CD14-positive monocyte (primary cell): ENCODE results near the gene MED9. TPM values are rescaled to one million over a fixed set of nuclear protein-coding genes. Genes with fewer than 3 reads are reported as not detected.

Source experiments
- DNase-seq, 3 donors: peaks; one replicate each; pipeline ENCODE4 v3.0.0-alpha.2; 2011 to 2022
- H2AFZ ChIP-seq: 2 replicates; pipeline ENCODE4 v1.6.0; 2012; ENCODE audit warnings: mild to moderate bottlenecking, low read depth, low read length, inconsistent platforms; ENCODE audit not compliant: insufficient read depth, poor library complexity, severe bottlenecking
- H3K27ac ChIP-seq, 2 donors: 1 replicate in 1 of 2; 2 replicates in 1 of 2; pipeline ENCODE4 v1.5.1; 2012 to 2013; ENCODE audit warnings: low read length in 2 of 2, control low read depth in 1 of 2, inconsistent platforms in 1 of 2, low read depth in 1 of 2, mild to moderate bottlenecking in 1 of 2
- H3K27me3 ChIP-seq, 2 donors: one replicate each; pipeline versions ENCODE4 v1.6.0 to v1.6.1; 2011 to 2013; ENCODE audit warnings: low read length in 2 of 2; ENCODE audit not compliant: control insufficient read depth in 2 of 2, insufficient read depth in 2 of 2
- H3K36me3 ChIP-seq, 2 donors: replicated peaks in 1 of 2; 1 replicate in 1 of 2; 2 replicates in 1 of 2; pipeline versions ENCODE4 v1.5.1 to v1.6.1; 2012 to 2013; ENCODE audit warnings: low read length in 2 of 2, control low read depth in 1 of 2, inconsistent platforms in 1 of 2, mild to moderate bottlenecking in 1 of 2; ENCODE audit not compliant: insufficient read depth in 2 of 2, control insufficient read depth in 1 of 2
- H3K4me1 ChIP-seq, 2 donors: 1 replicate in 1 of 2; 2 replicates in 1 of 2; pipeline versions ENCODE4 v1.5.1 to v1.6.1; 2012 to 2013; ENCODE audit warnings: low read length in 2 of 2, control low read depth in 1 of 2, inconsistent platforms in 1 of 2, mild to moderate bottlenecking in 1 of 2, moderate library complexity in 1 of 2; ENCODE audit not compliant: insufficient read depth in 2 of 2, control insufficient read depth in 1 of 2
- H3K4me2 ChIP-seq: replicated peaks from 2 replicates; pipeline ENCODE3; 2012; ENCODE audit warnings: low read length, moderate library complexity, mild to moderate bottlenecking; ENCODE audit not compliant: poor library complexity, severe bottlenecking; ENCODE audit errors: extremely low read depth
- H3K4me3 ChIP-seq, 3 experiments: fragments of 200-600 bp in 1 of 3; sonication (generic) in 1 of 3; replicated peaks in 1 of 3; 1 replicate in 2 of 3; 2 replicates in 1 of 3; pipeline ENCODE4 v1.5.1; 2011 to 2013; ENCODE audit warnings: low read length in 3 of 3, mild to moderate bottlenecking in 3 of 3, control low read depth in 2 of 3, low read depth in 2 of 3, inconsistent platforms in 1 of 3, moderate library complexity in 1 of 3
- H3K79me2 ChIP-seq: 2 replicates; pipeline ENCODE4 v1.6.0; 2012; ENCODE audit warnings: mild to moderate bottlenecking, control low read depth, inconsistent platforms, low read length, moderate library complexity; ENCODE audit not compliant: insufficient read depth
- H3K9ac ChIP-seq: 2 replicates; pipeline ENCODE4 v1.6.0; 2017; ENCODE audit warnings: low read length, mild to moderate bottlenecking; ENCODE audit not compliant: insufficient read depth, poor library complexity, severe bottlenecking
- H3K9me3 ChIP-seq, 2 donors: replicated peaks in 1 of 2; 1 replicate in 1 of 2; 2 replicates in 1 of 2; pipeline versions ENCODE4 v1.5.1 to v1.6.1; 2012 to 2013; ENCODE audit warnings: low read length in 2 of 2, control low read depth in 1 of 2; ENCODE audit not compliant: control insufficient read depth in 1 of 2, insufficient read depth in 1 of 2
- H4K20me1 ChIP-seq: 2 replicates; pipeline ENCODE4 v1.6.0; 2012; ENCODE audit warnings: mild to moderate bottlenecking, low read length, control low read depth, moderate library complexity; ENCODE audit not compliant: insufficient read depth
- H3K27ac Mint-ChIP-seq, 7 donors: one replicate each; pipeline ENCODE4 v1.8.0; 2020; ENCODE audit warnings: mild to moderate bottlenecking in 7 of 7, mixed read lengths in 7 of 7, moderate library complexity in 6 of 7, inconsistent platforms in 2 of 7
- H3K27me3 Mint-ChIP-seq, 3 donors: one replicate each; pipeline ENCODE4 v1.8.0; 2021 to 2022; ENCODE audit warnings: low read depth in 3 of 3, mild to moderate bottlenecking in 3 of 3, mixed read lengths in 3 of 3, moderate library complexity in 3 of 3, inconsistent platforms in 1 of 3
- H3K36me3 Mint-ChIP-seq, 2 donors: one replicate each; pipeline ENCODE4 v1.8.0; 2020; ENCODE audit warnings: mixed read lengths in 2 of 2, inconsistent platforms in 1 of 2, mild to moderate bottlenecking in 1 of 2
- H3K4me1 Mint-ChIP-seq: one replicate; pipeline ENCODE4 v1.8.0; 2020; ENCODE audit warnings: mild to moderate bottlenecking, mixed read lengths
- H3K4me3 Mint-ChIP-seq, 2 donors: one replicate each; pipeline ENCODE4 v1.8.0; 2020; ENCODE audit warnings: mild to moderate bottlenecking in 2 of 2, mixed read lengths in 2 of 2, moderate library complexity in 1 of 2
- H3K9me3 Mint-ChIP-seq, 7 donors: one replicate each; pipeline ENCODE4 v1.8.0; 2020 to 2022; ENCODE audit warnings: mixed read lengths in 7 of 7, mild to moderate bottlenecking in 6 of 7, moderate library complexity in 6 of 7, inconsistent platforms in 2 of 7
- CTCF ChIP-seq: fragments of 200-600 bp; IDR thresholded peaks from one replicate; pipeline ENCODE4 v1.8.0; 2022; ENCODE audit warnings: antibody characterized with exemption, mild to moderate bottlenecking
- WGBS: methylation state at CpG from one replicate; pipeline ENCODE4 v1.1.5; 2013; ENCODE audit warnings: missing lambda C conversion rate; ENCODE audit not compliant: insufficient coverage; 5-methylcytosine and 5-hydroxymethylcytosine counted together
- intact Hi-C, 2 donors: fragments of 100-400 bp; cut with micrococcal nuclease; formaldehyde crosslinking; loops; one replicate each; pipeline versions ENCODE4 v1.15.0 to v1.15.1; 2023
- polyA plus RNA-seq, 3 donors: library from polyadenylated mRNA; depleted of rRNA in 1 of 3; unstranded in 2 of 3; stranded (reverse) in 1 of 3; fragments of 300-500 nt in 2 of 3; fragments of >200 nt in 1 of 3; fragmentation: Illumina TruSeq in 2 of 3; gene quantifications; 1 replicate in 2 of 3; 2 replicates in 1 of 3; pipeline ENCODE4 v1.2.3, GENCODE V29; 2012 to 2021

MED9 gene
- polyA plus RNA-seq, 3 donors = 5.6 to 6.9 (median 6.1) TPM

GRCh38 chr17:17469358-17469757, 7.4 kb upstream of the MED9 start:
- no peak overlapping the region for H3K9ac ChIP-seq
- no peaks in the 10 kb centered on the region for H3K36me3 ChIP-seq
- no peak overlapping the region for H3K4me2 ChIP-seq
- H3K9me3 ChIP-seq = no peaks in the 10 kb centered on the region
- H3K27me3 ChIP-seq = no peaks in the 10 kb centered on the region
- intact Hi-C loops = no loop called here
- peaks cover 0 to 2% (median 0%) of the 10 kb centered on the region in 7 donors for H3K9me3 Mint-ChIP-seq
- no peaks in the 10 kb centered on the region for H3K36me3 Mint-ChIP-seq
- no peaks in the 10 kb centered on the region for H4K20me1 ChIP-seq
- peak overlapping the region in 1 of 7 donors; percentile 12 for H3K27ac Mint-ChIP-seq
- no peak for TF ChIP-seq CTCF
- no peak overlapping the region for H3K27ac ChIP-seq
- DNase-seq = no peak
- H3K4me1 ChIP-seq = no peaks in the 10 kb centered on the region
- 98% methylated on average over 4 of the region's 4 CpGs for WGBS
- no peaks in the 10 kb centered on the region for H3K79me2 ChIP-seq
- no peak overlapping the region for H3K4me3 ChIP-seq
- H3K4me1 Mint-ChIP-seq = no peaks in the 10 kb centered on the region
- H3K4me3 Mint-ChIP-seq = no peak overlapping the region
- no peak overlapping the region for H2AFZ ChIP-seq
- peaks cover 6 to 10% (median 6%) of the 10 kb centered on the region in 3 donors for H3K27me3 Mint-ChIP-seq

- intact Hi-C loops = no loop called here
Observed at GRCh38 chr17:17469996-17470395, 6.8 kb upstream of the MED9 start.

More at GRCh38 chr17:17469996-17470395, 6.8 kb upstream of the MED9 start:
- Mint-ChIP-seq H3K27ac (peak overlapping the region in 1 of 7 donors; percentile 50), H3K4me3 (no peak overlapping the region), H3K27me3 (peaks cover 6 to 10% (median 6%) of the 10 kb centered on the region in 3 donors), H3K36me3 (no peaks in the 10 kb centered on the region), H3K4me1 (no peaks in the 10 kb centered on the region), H3K9me3 (peaks cover 0 to 2% (median 0%) of the 10 kb centered on the region in 7 donors)
- no peak for TF ChIP-seq CTCF
- WGBS = 100% methylated on average over 2 of the region's 3 CpGs
- Histone ChIP-seq H3K4me1 (no peaks in the 10 kb centered on the region), H3K27ac (no peak overlapping the region), H3K9me3 (no peaks in the 10 kb centered on the region), H2AFZ (no peak overlapping the region), H3K4me2 (no peak overlapping the region), H3K4me3 (no peak overlapping the region), H3K27me3 (no peaks in the 10 kb centered on the region), H3K79me2 (no peaks in the 10 kb centered on the region), H3K9ac (no peak overlapping the region), H3K36me3 (no peaks in the 10 kb centered on the region), H4K20me1 (no peaks in the 10 kb centered on the region)
- no peak for DNase-seq
